Measurements from ENCODE around the gene IFI44L.

Gene IFI44L

DNA sequence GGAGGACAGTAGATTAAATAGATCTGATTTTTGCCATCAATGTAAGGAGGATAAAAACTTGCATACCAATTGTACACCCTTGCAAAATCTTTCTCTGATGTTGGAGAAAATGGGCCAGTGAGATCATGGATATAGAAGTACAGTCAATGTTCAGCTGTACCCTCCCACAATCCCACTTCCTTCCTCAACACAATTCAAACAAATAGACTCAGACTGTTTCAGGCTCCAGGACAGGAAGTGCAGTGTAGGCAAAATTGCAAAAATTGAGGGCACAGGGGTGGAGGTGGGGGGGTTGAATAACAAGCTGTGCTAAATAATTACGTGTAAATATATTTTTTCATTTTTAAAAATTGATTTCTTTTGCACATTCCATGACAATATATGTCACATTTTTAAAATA, 25.5 kb downstream of the IFI44L start:
- FAIRE-seq = no peak

DNA sequence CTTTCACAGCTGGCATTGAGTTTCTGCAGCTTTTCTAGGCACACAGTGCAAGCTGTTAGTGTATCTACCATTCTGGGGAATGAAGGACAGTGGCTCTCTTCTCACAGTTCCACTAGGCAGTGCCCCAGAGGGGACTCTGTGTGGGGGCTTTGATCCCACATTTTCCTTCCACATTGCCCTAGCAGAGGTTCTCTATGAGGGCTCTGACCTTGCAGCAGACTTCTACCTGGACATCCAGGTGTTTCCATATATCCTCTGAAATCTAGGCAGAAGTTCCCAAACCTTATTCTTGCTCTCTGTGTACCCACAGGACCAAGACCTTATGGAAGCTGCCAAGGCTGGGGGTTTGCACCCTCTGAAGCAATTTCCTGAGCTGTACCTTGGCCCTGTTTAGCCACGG, 27.0 kb downstream of the IFI44L start:
- FAIRE-seq = no peak

GRCh38 chr1:78649628-78650027, 29.4 kb downstream of the IFI44L start, which contains the start of gene IFI44:
Gene IFI44, plus strand, starts transcription at chr1:78649831. Its CDS starts 365 bp downstream, at chr1:78650196.
- FAIRE-seq = peak; percentile 93

DNA sequence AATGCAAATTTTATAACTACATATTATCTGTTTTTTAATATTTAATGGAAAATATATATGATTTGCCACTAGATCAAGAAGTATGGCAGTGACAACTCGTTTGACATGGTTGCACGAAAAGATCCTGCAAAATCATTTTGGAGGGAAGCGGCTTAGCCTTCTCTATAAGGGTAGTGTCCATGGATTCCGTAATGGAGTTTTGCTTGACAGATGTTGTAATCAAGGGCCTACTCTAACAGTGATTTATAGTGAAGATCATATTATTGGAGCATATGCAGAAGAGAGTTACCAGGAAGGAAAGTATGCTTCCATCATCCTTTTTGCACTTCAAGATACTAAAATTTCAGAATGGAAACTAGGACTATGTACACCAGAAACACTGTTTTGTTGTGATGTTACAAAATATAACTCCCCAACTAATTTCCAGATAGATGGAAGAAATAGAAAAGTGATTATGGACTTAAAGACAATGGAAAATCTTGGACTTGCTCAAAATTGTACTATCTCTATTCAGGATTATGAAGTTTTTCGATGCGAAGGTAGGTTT, 29.9 kb downstream of the IFI44L start:
- FAIRE-seq = no peak

- no peak for FAIRE-seq
These were observed 31.0 kb downstream of the IFI44L start for GRCh38 chr1:78651241-78651640.

DNA sequence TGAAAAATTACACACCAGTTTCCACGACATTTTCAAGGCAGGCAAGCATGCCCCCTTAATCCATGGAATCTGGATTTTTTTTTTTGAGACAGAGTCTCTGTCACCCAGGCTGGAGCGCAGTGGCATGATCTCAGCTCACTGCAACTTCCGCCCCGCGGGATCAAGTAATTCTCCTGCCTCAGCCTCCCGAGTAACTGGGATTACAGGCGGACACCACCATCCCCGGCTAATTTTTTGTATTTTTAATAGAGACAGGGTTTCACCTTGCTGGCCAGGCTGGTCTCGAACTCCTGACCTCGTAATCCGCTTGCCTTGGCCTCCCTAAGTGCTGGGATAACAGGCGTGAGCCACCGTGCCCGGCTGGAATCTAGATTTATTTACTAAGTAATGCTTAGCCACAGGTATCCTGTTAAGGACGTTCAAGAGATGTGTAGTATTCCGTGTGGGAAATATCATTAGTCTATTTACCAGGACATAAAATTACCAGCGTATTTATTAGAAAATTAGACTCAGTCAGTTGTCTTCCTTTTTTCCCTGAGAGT, 31.8 kb downstream of the IFI44L start:
- no peak for FAIRE-seq

DNA sequence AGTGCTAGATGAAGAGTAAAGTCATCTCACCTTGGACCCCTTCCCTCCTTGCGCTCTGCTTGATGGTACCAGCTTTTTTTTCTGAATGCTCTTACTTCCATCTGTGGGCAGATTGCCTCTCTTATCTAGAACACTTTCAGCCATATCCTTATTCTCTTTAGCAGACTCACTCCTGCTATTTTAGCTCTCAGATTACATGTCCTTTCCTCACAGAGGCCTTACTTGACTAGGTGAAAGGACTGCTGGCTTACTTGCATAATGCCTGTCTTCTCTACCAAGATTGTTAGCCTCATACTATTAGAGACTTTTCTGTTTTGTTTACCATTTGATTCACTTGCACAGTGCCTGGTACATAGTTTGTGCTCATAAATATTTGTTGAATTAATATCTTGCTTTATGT, 38.7 kb downstream of the IFI44L start:
- no peak for FAIRE-seq

DNA sequence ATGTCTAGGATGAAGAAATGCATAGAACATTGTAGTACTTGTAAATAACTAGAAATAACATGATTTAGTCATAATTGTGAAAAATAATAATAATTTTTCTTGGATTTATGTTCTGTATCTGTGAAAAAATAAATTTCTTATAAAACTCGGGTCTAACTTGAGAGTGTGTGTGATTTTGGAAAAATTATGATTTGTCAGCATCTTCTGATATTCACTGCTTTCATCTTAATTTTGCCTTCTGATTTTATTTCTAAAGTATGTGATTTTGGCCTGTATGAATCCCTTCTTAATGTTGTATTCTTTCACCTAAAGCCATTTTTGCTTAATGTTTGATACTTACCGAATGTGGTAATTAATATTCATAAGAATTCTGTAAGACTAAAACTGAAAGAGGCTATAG, 43.7 kb downstream of the IFI44L start:
- no peak for FAIRE-seq

- no peak for FAIRE-seq
These were observed 44.5 kb downstream of the IFI44L start for GRCh38 chr1:78664763-78665162.

- FAIRE-seq = no peak
These were observed 45.6 kb downstream of the IFI44L start for GRCh38 chr1:78665809-78666208.

- FAIRE-seq = no peak
These were observed 47.7 kb downstream of the IFI44L start for GRCh38 chr1:78667939-78668338.

GRCh38 chr1:78668427-78668826, 48.2 kb downstream of the IFI44L start:
- FAIRE-seq = no peak

DNA sequence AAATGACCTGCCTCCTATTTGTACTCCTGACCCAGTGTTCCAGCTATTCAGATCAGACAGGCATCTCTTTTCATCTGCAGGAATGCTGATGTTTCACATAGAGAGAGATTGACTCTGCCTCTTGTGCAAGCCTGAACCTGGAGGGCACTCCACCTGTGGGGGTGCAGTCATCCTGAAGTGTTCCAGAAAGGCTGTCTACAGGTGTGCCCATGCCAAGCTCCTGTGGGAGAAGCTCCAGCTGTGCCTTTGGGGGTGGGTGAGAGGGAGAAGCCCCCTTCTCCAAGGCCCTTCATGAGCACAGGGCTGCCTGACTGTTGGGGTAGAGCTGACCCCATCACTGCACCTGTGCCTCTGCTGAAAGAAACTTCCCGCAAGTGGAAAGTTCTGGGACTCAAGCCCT, 52.2 kb downstream of the IFI44L start:
- no peak for FAIRE-seq

DNA sequence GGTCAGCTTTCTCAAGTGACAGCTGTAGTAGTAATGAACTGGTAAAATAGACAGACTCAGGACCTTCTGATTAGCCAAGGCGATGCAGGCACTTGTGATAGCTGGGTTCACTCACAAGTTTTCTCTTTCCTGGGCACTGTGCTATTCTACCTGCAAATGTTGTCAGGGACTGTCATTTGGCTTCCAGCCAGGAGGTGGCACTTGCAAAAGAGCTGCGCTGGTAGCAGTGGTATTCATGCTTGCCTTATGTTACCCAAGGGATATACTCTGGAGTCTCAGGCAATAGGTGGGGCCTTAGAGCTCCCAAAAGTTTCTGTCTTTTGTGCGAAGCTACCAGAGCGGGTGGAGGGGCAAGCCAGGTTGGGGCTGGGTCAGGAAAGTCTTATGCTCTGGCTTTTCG, 52.9 kb downstream of the IFI44L start:
- no peak for FAIRE-seq

DNA sequence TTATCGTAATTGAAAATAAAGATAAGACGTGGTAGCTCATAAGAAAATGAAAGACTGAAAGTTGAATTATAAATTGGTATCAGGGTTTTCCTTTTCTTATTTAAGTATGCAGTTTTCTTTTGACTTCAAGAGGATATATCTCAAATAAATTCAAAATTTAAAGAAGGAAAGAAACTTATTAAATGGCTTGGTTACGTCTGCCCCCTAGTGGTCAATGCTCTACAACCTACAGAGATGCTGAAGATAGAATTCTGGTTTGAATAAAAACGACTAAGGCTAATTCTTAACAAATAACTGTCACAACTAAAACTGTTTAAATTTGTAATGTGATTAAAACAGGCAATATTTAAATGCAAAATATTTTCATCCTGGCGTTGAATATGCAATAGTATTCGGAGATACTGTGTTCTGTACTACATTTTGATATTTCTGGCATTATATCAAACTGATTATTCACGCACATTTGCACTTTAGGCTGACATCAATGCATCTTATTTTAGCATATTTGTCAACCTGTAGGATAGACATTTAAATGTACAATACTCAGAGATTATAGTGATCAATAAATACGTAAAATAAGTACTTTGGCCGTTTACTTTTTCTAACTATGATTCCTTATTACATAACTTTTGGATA, 56.2 kb downstream of the IFI44L start:
- peak; percentile 99 for FAIRE-seq

DNA sequence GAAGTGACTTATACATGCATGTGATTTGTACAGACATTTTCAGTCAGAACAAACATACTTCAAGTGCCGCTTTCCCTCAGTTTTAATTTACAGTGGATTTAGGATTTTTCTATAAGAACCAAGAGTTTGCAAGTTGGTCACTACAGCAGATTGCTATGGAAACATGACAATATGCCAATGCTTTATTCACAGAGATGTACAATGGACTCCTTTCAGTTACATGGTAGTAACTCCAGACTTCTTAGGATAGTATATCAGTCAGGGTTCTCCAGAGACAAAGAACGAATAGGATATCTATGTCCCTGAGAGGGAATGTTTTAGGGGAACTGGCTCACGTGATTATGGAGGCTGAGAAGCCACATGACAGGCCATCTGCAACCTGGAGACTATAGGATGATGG, 56.7 kb downstream of the IFI44L start:
- FAIRE-seq = no peak

GRCh38 chr1:78677788-78678187, 57.5 kb downstream of the IFI44L start:
- no peak for FAIRE-seq

DNA sequence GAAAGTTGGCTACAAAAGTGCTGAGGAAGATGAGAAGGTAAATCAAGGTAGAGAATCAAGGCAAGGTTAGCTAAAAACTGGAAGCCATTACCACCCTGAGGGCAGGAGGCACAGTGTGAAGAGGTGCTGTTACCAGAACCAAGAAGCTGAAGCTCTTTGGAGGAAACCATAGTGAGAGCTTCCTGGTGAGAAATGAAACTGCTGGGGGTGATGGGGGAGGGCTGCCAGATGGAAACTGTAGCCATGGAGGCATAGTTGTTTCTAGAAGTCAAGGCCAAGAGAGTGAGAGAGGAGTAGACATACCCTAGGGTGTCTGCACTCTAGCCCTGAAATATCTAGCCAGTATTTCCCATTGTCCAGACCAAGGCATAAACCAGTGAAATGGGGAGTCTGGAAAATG, 58.1 kb downstream of the IFI44L start:
- no peak for FAIRE-seq

- FAIRE-seq = no peak
These were observed 61.0 kb downstream of the IFI44L start for GRCh38 chr1:78681265-78681664.

DNA sequence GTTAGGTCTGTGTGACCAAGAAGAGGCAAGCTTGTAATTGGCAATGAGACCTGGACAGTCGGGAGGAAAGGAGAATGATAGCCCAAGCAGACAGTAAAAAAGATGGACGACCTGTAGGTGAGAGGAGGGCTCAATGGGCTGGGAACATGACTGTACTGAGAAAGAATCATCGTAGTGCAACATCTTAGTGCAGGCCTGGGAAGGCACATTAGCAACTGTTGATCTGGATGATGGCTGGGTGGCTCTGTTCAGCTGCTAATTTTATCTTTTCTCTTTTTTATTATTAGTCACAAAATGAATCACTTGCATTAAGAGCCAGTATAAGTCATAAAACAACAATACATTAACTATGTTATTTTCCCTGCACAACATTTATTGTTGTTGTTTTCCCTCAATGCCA, 62.2 kb downstream of the IFI44L start:
- no peak for FAIRE-seq

DNA sequence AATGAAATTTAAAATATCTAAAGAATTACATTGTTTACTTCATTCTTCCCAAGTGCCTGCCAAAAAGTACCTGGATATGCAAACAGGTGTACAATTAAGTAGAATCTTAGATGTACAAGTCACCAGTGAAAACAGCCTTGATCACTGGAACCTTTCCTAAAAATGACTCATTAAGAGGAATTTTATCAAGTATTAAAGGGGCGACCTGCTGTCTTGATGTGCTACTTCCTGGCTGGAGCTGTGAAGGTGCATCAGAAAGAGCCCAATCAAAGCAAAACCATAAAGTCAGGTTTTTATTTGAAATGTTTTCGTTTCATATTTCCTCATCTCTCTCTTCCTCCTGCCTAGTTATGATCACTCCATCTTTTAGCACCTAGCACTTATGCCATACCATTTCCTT, 62.8 kb downstream of the IFI44L start:
- FAIRE-seq = no peak

DNA sequence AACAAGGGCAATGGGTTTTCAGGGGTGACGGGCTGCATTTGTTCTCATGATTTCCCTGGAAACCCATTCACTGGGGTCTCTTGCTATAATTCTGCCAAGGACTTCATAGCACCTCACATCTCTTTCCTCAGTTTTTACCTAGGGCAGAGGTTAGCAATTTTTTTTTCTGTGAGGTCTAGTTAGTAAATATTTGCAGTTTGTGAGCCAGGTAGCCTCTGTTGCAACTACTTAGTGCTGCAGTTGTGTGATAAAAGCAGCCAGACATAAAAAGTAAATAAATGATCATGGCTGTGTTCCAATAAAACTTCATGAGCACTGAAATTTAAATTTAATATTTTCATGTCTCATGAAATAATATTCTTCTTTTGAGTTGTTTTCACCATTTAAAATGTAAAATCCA, 67.1 kb downstream of the IFI44L start:
- FAIRE-seq = no peak

DNA sequence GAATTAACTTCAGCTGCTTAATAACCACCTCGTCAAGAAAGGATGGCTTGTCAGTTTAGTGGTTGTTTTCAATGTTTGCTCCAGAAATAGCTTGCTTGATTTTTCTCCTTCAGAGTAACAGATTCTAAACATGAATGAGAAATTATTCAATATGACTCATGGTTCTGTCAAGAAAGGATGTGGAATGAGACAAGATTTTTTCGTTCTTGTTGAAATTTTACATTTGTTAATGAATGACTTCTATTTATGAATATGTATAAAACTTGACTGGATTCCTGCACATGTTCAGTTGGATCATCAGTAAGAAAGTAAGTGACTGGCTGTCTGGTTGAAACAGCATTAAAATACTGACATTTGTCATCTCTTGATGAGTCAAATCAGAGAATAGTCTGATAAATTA, 67.7 kb downstream of the IFI44L start:
- FAIRE-seq = peak; percentile 9

DNA sequence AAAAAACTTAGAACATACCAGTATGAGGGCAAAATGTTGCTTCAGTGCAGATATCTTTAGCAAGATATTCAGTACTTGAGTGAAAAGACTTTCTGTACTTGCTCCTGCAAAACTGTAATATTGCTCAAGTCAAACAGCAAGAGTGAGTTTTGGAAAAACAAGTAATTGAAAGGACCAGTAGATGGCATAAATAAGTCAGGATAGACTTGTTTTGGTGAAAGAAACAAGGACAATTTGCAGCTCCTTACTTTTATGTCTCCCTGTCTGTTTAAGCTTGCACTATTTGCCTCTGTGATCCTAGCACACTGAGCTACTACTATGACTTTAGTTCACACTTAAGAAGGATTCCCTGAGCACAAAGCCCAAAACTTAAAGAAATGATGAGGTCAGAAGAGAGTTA, 68.4 kb downstream of the IFI44L start:
- no peak for FAIRE-seq

GRCh38 chr1:78690516-78690915, 70.3 kb downstream of the IFI44L start:
- FAIRE-seq = no peak
